H1 (cell line): ENCODE results near the gene RPP25L. TPM values are rescaled to one million over a fixed set of nuclear protein-coding genes. Genes with fewer than 3 reads are reported as not detected.

ENCODE experiments used
- CTCF ChIA-PET: fragments of 300-600 bp; sonication (Branson Sonifier 250); formaldehyde crosslinking; loops from one replicate; lab custom pipeline; 2021; ENCODE audit not compliant: partially characterized antibody; lab: Charles Lee
- POLR2A ChIA-PET: fragments of 300-600 bp; sonication (Branson Sonifier 250); formaldehyde crosslinking; loops from one replicate; lab custom pipeline; 2021; ENCODE audit warnings: inconsistent platforms; ENCODE audit not compliant: partially characterized antibody; lab: Charles Lee
- DNase-seq, 2 experiments: peaks; one replicate each; pipeline versions ENCODE4 v3.0.0 to v3.0.0-alpha.2; 2010 to 2022; ENCODE audit warnings: low spot score in 2 of 2, low read depth in 1 of 2, mixed read lengths in 1 of 2
- FAIRE-seq: peaks from 2 replicates; lab custom pipeline; 2011; peaks lifted over from hg19 to GRCh38; lab: Jason Lieb, UNC
- H2AFZ ChIP-seq: 2 replicates; pipeline ENCODE4 v1.8.1; 2012; ENCODE audit warnings: low read length, inconsistent platforms
- H2AK5ac ChIP-seq: 2 replicates; pipeline ENCODE4 v1.6.1; 2013; ENCODE audit warnings: low read depth, low read length
- H2BK120ac ChIP-seq: replicated peaks from 2 replicates; pipeline ENCODE3; 2013; ENCODE audit warnings: low read depth, low read length, inconsistent platforms
- H2BK12ac ChIP-seq: 2 replicates; pipeline ENCODE4 v1.6.1; 2013; ENCODE audit warnings: low read depth, low read length
- H2BK15ac ChIP-seq: 2 replicates; pipeline ENCODE4 v1.6.1; 2013; ENCODE audit warnings: low read length
- H2BK20ac ChIP-seq: 2 replicates; pipeline ENCODE4 v1.6.1; 2013; ENCODE audit warnings: low read length
- H2BK5ac ChIP-seq: 2 replicates; pipeline ENCODE4 v1.6.1; 2013; ENCODE audit warnings: low read depth, low read length
- H3K14ac ChIP-seq: 2 replicates; pipeline ENCODE4 v1.6.1; 2013; ENCODE audit warnings: inconsistent platforms; ENCODE audit not compliant: insufficient read length
- H3K18ac ChIP-seq: 2 replicates; pipeline ENCODE4 v1.6.1; 2013; ENCODE audit warnings: low read length; ENCODE audit errors: extremely low read depth
- H3K23ac ChIP-seq: 2 replicates; pipeline ENCODE4 v1.6.1; 2013; ENCODE audit warnings: inconsistent platforms; ENCODE audit not compliant: insufficient read length
- H3K23me2 ChIP-seq: 2 replicates; pipeline ENCODE4 v1.6.1; 2013; ENCODE audit warnings: low read depth, low read length
- H3K27ac ChIP-seq: 2 replicates; pipeline ENCODE4 v1.6.1; 2011; ENCODE audit warnings: low read depth, low read length, inconsistent platforms
- H3K27me3 ChIP-seq, 4 experiments: replicated peaks in 1 of 4; 1 replicate in 1 of 4; 2 replicates in 3 of 4; pipeline versions ENCODE4 v1.6.1 to v1.8.1; 2011 to 2013; ENCODE audit warnings: low read length in 3 of 4, mild to moderate bottlenecking in 3 of 4, inconsistent platforms in 2 of 4, mixed read lengths in 2 of 4, moderate library complexity in 1 of 4; ENCODE audit not compliant: control insufficient read depth in 3 of 4, insufficient read depth in 3 of 4; ENCODE audit errors: extremely low read depth in 1 of 4
- H3K36me3 ChIP-seq, 4 experiments: 2 replicates each; pipeline versions ENCODE4 v1.6.1 to v1.8.1; 2011 to 2013; ENCODE audit warnings: mild to moderate bottlenecking in 4 of 4, low read length in 3 of 4, moderate library complexity in 2 of 4, control low read depth in 1 of 4, inconsistent platforms in 1 of 4; ENCODE audit not compliant: insufficient read depth in 4 of 4, control insufficient read depth in 2 of 4
- H3K4ac ChIP-seq: replicated peaks from 2 replicates; pipeline ENCODE3; 2013; ENCODE audit warnings: low read length, low read depth, mixed read lengths, inconsistent platforms; ENCODE audit not compliant: insufficient read length
- H3K4me1 ChIP-seq, 4 experiments: replicated peaks in 1 of 4; 1 replicate in 1 of 4; 2 replicates in 3 of 4; pipeline versions ENCODE4 v1.6.1 to v1.8.1; 2011 to 2013; ENCODE audit warnings: low read length in 3 of 4, inconsistent platforms in 2 of 4, mixed read lengths in 1 of 4; ENCODE audit not compliant: insufficient read depth in 4 of 4, control insufficient read depth in 3 of 4
- H3K4me2 ChIP-seq, 2 experiments: 2 replicates each; pipeline versions ENCODE4 v1.6.1 to v1.8.1; 2011 to 2013; ENCODE audit warnings: low read depth in 2 of 2, low read length in 2 of 2, control low read depth in 1 of 2, inconsistent platforms in 1 of 2, mild to moderate bottlenecking in 1 of 2; ENCODE audit not compliant: insufficient read depth in 1 of 2
- H3K4me3 ChIP-seq, 4 experiments: fragments of 200-600, 300-600 bp in 1 of 4; sonication (generic), shearing (Covaris generic), sonication (Bioruptor Twin) in 1 of 4; 2 replicates each; pipeline versions ENCODE4 v1.5.1 to v1.8.1; 2011 to 2016; ENCODE audit warnings: low read length in 4 of 4, low read depth in 3 of 4, control low read depth in 2 of 4, inconsistent platforms in 2 of 4, mild to moderate bottlenecking in 2 of 4, mixed read lengths in 1 of 4, moderate library complexity in 1 of 4; ENCODE audit not compliant: insufficient read depth in 2 of 4; ENCODE audit errors: extremely low read depth in 1 of 4
- H3K56ac ChIP-seq: replicated peaks from 2 replicates; pipeline ENCODE3; 2013; ENCODE audit warnings: low read depth, mild to moderate bottlenecking, mixed read lengths, low read length, inconsistent platforms; ENCODE audit not compliant: insufficient read length
- H3K79me1 ChIP-seq: 2 replicates; pipeline ENCODE4 v1.6.1; 2013; ENCODE audit warnings: low read depth, low read length, control low read depth
- H3K79me2 ChIP-seq, 2 experiments: 2 replicates each; pipeline versions ENCODE4 v1.6.1 to v1.8.1; 2012 to 2013; ENCODE audit warnings: low read length in 2 of 2, mild to moderate bottlenecking in 2 of 2, inconsistent platforms in 1 of 2; ENCODE audit not compliant: insufficient read depth in 2 of 2, control insufficient read depth in 1 of 2
- H3K9ac ChIP-seq, 4 experiments: replicated peaks in 1 of 4; 1 replicate in 1 of 4; 2 replicates in 3 of 4; pipeline versions ENCODE4 v1.6.1 to v1.8.1; 2011 to 2013; ENCODE audit warnings: low read depth in 3 of 4, low read length in 3 of 4, control low read depth in 2 of 4, mild to moderate bottlenecking in 2 of 4, moderate library complexity in 2 of 4, inconsistent platforms in 1 of 4; ENCODE audit errors: extremely low read depth in 1 of 4
- H3K9me3 ChIP-seq, 2 experiments: 2 replicates each; pipeline versions ENCODE4 v1.6.1 to v1.8.1; 2012 to 2013; ENCODE audit warnings: mild to moderate bottlenecking in 2 of 2, moderate library complexity in 2 of 2, control low read depth in 1 of 2, inconsistent platforms in 1 of 2, low read depth in 1 of 2, low read length in 1 of 2, mixed read lengths in 1 of 2; ENCODE audit not compliant: insufficient read depth in 2 of 2
- H4K20me1 ChIP-seq, 2 experiments: replicated peaks in 1 of 2; 2 replicates each; pipeline versions ENCODE3 to v1.8.1; 2011 to 2013; ENCODE audit warnings: inconsistent platforms in 2 of 2, low read length in 2 of 2, mild to moderate bottlenecking in 1 of 2; ENCODE audit not compliant: insufficient read depth in 2 of 2, control insufficient read depth in 1 of 2
- H4K5ac ChIP-seq: 2 replicates; pipeline ENCODE4 v1.6.1; 2013; ENCODE audit warnings: low read length, low read depth, mixed read lengths, inconsistent platforms; ENCODE audit not compliant: insufficient read length
- H4K8ac ChIP-seq: 2 replicates; pipeline ENCODE4 v1.8.0; 2013; ENCODE audit warnings: mild to moderate bottlenecking, moderate library complexity, low read length, inconsistent platforms; ENCODE audit not compliant: insufficient read depth; ENCODE audit errors: extremely low read depth
- H4K91ac ChIP-seq: replicated peaks from 2 replicates; pipeline ENCODE3; 2013; ENCODE audit warnings: low read length, mixed read lengths, inconsistent platforms; ENCODE audit not compliant: insufficient read length
- CEBPB ChIP-seq: IDR thresholded peaks from 2 replicates; pipeline ENCODE4 v1.6.1; 2012; ENCODE audit warnings: low read depth, low read length
- CHD2 ChIP-seq: IDR thresholded peaks from 2 replicates; pipeline ENCODE4 v1.6.1; 2012; ENCODE audit warnings: low read length, improper control_type of control experiment
- HDAC2 ChIP-seq, 2 experiments: fragments of 300-600 bp in 1 of 2; sonication (generic) in 1 of 2; IDR thresholded peaks; 2 replicates each; pipeline ENCODE4 v1.6.1; 2011 to 2012; ENCODE audit warnings: low read depth in 2 of 2, low read length in 2 of 2, mild to moderate bottlenecking in 2 of 2, moderate library complexity in 2 of 2, borderline replicate concordance in 1 of 2, inconsistent platforms in 1 of 2
- HDAC6 ChIP-seq: IDR thresholded peaks from one replicate; pipeline ENCODE4 v1.7.1; 2012; ENCODE audit warnings: low read depth, mild to moderate bottlenecking, inconsistent platforms, low read length, moderate library complexity
- JUN ChIP-seq: IDR thresholded peaks from 2 replicates; pipeline ENCODE4 v1.6.1; 2011; ENCODE audit warnings: low read depth, mild to moderate bottlenecking, improper control_type of control experiment, low read length
- KDM4A ChIP-seq: IDR thresholded peaks from one replicate; pipeline ENCODE4 v1.7.1; 2012; ENCODE audit warnings: low read depth, mild to moderate bottlenecking, moderate library complexity, low read length, inconsistent platforms; ENCODE audit not compliant: severe bottlenecking
- POLR2A ChIP-seq, 2 experiments: IDR thresholded peaks; 1 replicate in 1 of 2; 2 replicates in 1 of 2; pipeline ENCODE4 v1.6.1; 2011; ENCODE audit warnings: low read depth in 2 of 2, low read length in 2 of 2, mild to moderate bottlenecking in 2 of 2; ENCODE audit errors: control extremely low read depth in 1 of 2
- RNF2 ChIP-seq: fragments of 200-900, 300-1000 bp; sonication (generic); IDR thresholded peaks from 2 replicates; pipeline ENCODE4 v1.7.1; 2016; ENCODE audit warnings: borderline replicate concordance, low read depth, mild to moderate bottlenecking, antibody characterized with exemption, low read length; ENCODE audit not compliant: poor library complexity, severe bottlenecking; ENCODE audit errors: missing control alignments
- SIRT6 ChIP-seq: IDR thresholded peaks from one replicate; pipeline ENCODE4 v1.7.1; 2012; ENCODE audit warnings: low read length, inconsistent platforms
- SP1 ChIP-seq: IDR thresholded peaks from 2 replicates; pipeline ENCODE4 v1.6.1; 2011; ENCODE audit warnings: low read depth, low read length
- TCF12 ChIP-seq: IDR thresholded peaks from 2 replicates; pipeline ENCODE4 v1.6.1; 2011; ENCODE audit warnings: low read depth, mild to moderate bottlenecking, low read length
- WGBS, 2 experiments: shearing (Covaris generic) in 1 of 2; methylation state at CpG; one replicate each; pipeline versions ENCODE4 v1.1.6 to v1.1.7; 2013 to 2015; ENCODE audit warnings: low lambda C conversion rate in 2 of 2, mixed read lengths in 2 of 2, inconsistent platforms in 1 of 2, low coverage in 1 of 2, missing lambda C conversion rate in 1 of 2; ENCODE audit not compliant: insufficient replicate concordance in 2 of 2, insufficient coverage in 1 of 2, insufficient read length in 1 of 2; ENCODE audit errors: extremely low coverage in 1 of 2, missing lambda C conversion rate in 1 of 2; 5-methylcytosine and 5-hydroxymethylcytosine counted together
- polyA plus RNA-seq, 7 experiments: library from polyadenylated mRNA; depleted of rRNA in 3 of 7; stranded (reverse) in 5 of 7; unstranded in 2 of 7; fragments of >200 nt in 5 of 7; fragments of 200-250 nt in 2 of 7; gene quantifications; 1 replicate in 5 of 7; 2 replicates in 1 of 7; 4 replicates in 1 of 7; pipeline versions ENCODE4 v1.2.1 to v1.2.3, GENCODE V29; 2011 to 2013; ENCODE audit warnings: missing spikeins in 2 of 7, mixed read lengths in 2 of 7
- total RNA-seq: library from RNA; stranded (reverse); fragmentation: NEBNext Ultra II Directional; extraction: Animal tissue kit (Norgen Biotek cat#: 25700); gene quantifications from 2 replicates; pipeline ENCODE4 v1.2.1, GENCODE V29; 2021

RPP25L gene
- total and polyA plus RNA-seq, 2 of the 8 experiments (the other 6 are each of a cell fraction or from before 2014, with no cell fraction given): 21.6 to 75.0 TPM

GRCh38 chr9:34637356-34638137 is 25.6 kb upstream of the RPP25L start, which contains the start of gene SIGMAR1:
TSS of gene SIGMAR1 (minus strand) at chr9:34637787. CDS start at chr9:34637697, 90 bp downstream.
- H3K27me3 ChIP-seq: peaks cover 0 to 6% (median 3%) of the 10 kb centered on the region in 4 experiments; a peak in 2 of 7 replicates
- peak within 1 kb of the TSS; percentile 72 for H4K91ac ChIP-seq
- H3K23me2 ChIP-seq: peaks cover 9% of the 10 kb centered on the region
- H3K56ac ChIP-seq: no peak within 1 kb of the TSS
- 2% methylated on average over 54 of the region's 74 CpGs; no CpG with 5 or more reads in 1 of the 2 experiments for WGBS, 2 experiments
- no peak within 1 kb of the TSS for H2BK120ac ChIP-seq
- no peaks in the 10 kb centered on the region for H3K9me3 ChIP-seq
- H2BK5ac ChIP-seq: peak within 1 kb of the TSS; percentile 86; the same call in 1 of the 2 replicates
- H3K4me3 ChIP-seq: peak within 1 kb of the TSS; percentile 71 to 78 (median 77)
- H4K20me1 ChIP-seq: peaks cover 0 to 11% of the 10 kb centered on the region in 2 experiments
- H3K27ac ChIP-seq: no peak within 1 kb of the TSS; the same call in 1 of the 2 replicates
- peak within 1 kb of the TSS; percentile 68; the same call in 1 of the 2 replicates for H2BK12ac ChIP-seq
- peak within 1 kb of the TSS; percentile 84 to 91 for H3K4me2 ChIP-seq
- H2AFZ ChIP-seq: no peak within 1 kb of the TSS; the same call in 1 of the 2 replicates
- H2BK20ac ChIP-seq: no peak within 1 kb of the TSS
- no peak within 1 kb of the TSS for H2AK5ac ChIP-seq
- no peak within 1 kb of the TSS for H4K5ac ChIP-seq
- H3K23ac ChIP-seq: no peak within 1 kb of the TSS
- POLR2A ChIA-PET: interaction anchor here (0.6 to 11.3 kb wide), 13 partner anchors 8 to 172 kb away, joined by 3 to 127 read pairs (median 4); partner anchors contain the start of genes GALT, IL11RA and RPP25L
- H3K18ac ChIP-seq: peak within 1 kb of the TSS; percentile 97
- peak within 1 kb of the TSS; percentile 63 to 74 (median 70) for H3K9ac ChIP-seq
- DNase-seq (peak; percentile 63 to 96), FAIRE-seq (no peak)
- H3K14ac ChIP-seq: no peak within 1 kb of the TSS
- peak within 1 kb of the TSS; percentile 77 for H4K8ac ChIP-seq
- peaks cover 10% of the 10 kb centered on the region for H3K79me1 ChIP-seq
- H2BK15ac ChIP-seq: peak within 1 kb of the TSS; percentile 90; the same call in 1 of the 2 replicates
- CTCF ChIA-PET: interaction anchor here (0.7 to 18.5 kb wide), 19 partner anchors 9 to 201 kb away, joined by 3 to 401 read pairs (median 4); partner anchors contain the start of genes ARID3C, CCL21, CCL27 and DCTN3
- peaks cover 2 to 11% (median 8%) of the 10 kb centered on the region in 4 experiments; a peak in 4 of 7 replicates for H3K4me1 ChIP-seq
- H3K36me3 ChIP-seq: peaks cover 0 to 6% (median 2%) of the 10 kb centered on the region in 4 experiments; a peak in 3 of 8 replicates
- H3K4ac ChIP-seq: peak within 1 kb of the TSS; percentile 88
- H3K79me2 ChIP-seq: peaks cover 0 to 11% of the 10 kb centered on the region in 2 experiments; a peak in 2 of 4 replicates
- TF ChIP-seq SIRT6: no peak
- TF ChIP-seq CHD2: no peak
- TF ChIP-seq KDM4A: peak; percentile 99
- no peak for TF ChIP-seq CEBPB
- TF ChIP-seq TCF12: 0 out of 2 replicates have a peak, but pooled peaks have one; percentile 7
- TF ChIP-seq HDAC2 (IDR thresholded peaks at IDR 0.05; ENCODE audit: borderline replicate concordance in 1 of 2, low read depth in 2 of 2, low read length in 2 of 2): 0 out of 4 replicates have a peak, but pooled peaks of 1 of the 2 experiments have one; percentile 26
- peak; percentile 27 for TF ChIP-seq RNF2
- TF ChIP-seq JUN: no peak
- TF ChIP-seq SP1: peak; percentile 72; the same call in 1 of the 2 replicates
- TF ChIP-seq POLR2A (IDR thresholded peaks at IDR 0.05; ENCODE audit: control extremely low read depth in 1 of 2, low read depth in 2 of 2, low read length in 2 of 2): peak; percentile 49 to 61; a peak in 2 of 3 replicates
- no peak for TF ChIP-seq HDAC6
